Measurements from ENCODE around the gene SLC34A1. TPM values are rescaled to one million over a fixed set of nuclear protein-coding genes. Genes with fewer than 3 reads are reported as not detected.

The SLC34A1 gene
- total RNA-seq, 1 experiment from 2014 or later = 0.28 TPM

- Histone ChIP-seq H2AFZ (no peak overlapping the region), H3K9me2 (ENCODE audit: insufficient read depth) (no peaks in the 10 kb centered on the region), H3K4me2 (no peak overlapping the region), H3F3A (ENCODE audit: insufficient read depth, low read depth) (peaks cover 4% of the 10 kb centered on the region; the same call in 1 of the 2 replicates), H3K27ac (no peak overlapping the region), H3K79me2 (ENCODE audit: low read depth) (no peaks in the 10 kb centered on the region), H4K20me1 (ENCODE audit: insufficient read depth) (no peaks in the 10 kb centered on the region), H3K9me3 (ENCODE audit: insufficient read depth, low read depth) (no peaks in the 10 kb centered on the region), H3K4me1 (replicated peaks; ENCODE audit: insufficient read depth) (peaks cover 9% of the 10 kb centered on the region; the same call in 1 of the 2 replicates), H3K27me3 (ENCODE audit: insufficient read depth, low read depth) (no peaks in the 10 kb centered on the region), H3K36me3 (ENCODE audit: low read depth) (no peaks in the 10 kb centered on the region), H3K4me3 (no peak overlapping the region)
- ChIA-PET POLR2A (ENCODE audit: unreplicated experiment) (no interaction called here), CTCF (interaction anchor here (0.6 to 1.8 kb wide), 4 partner anchors 8 to 731 kb away, joined by 3 to 17 read pairs (median 4); partner anchors contain the start of gene TSPAN17)
- no peak for DNase-seq
- TF ChIP-seq EZH2 (IDR thresholded peaks at IDR 0.05; ENCODE audit: low read depth) (no peak), CTCF (conservative IDR thresholded peaks at IDR 0.05) (no peak)
- BruUV-seq (replicated peaks) = no TSS peak
- intact Hi-C loops (cut with micrococcal nuclease; ENCODE audit: unreplicated experiment) = no loop called here
These were observed 6.1 kb upstream of the SLC34A1 start for GRCh38 chr5:177377851-177378776.

GRCh38 chr5:177378884-177379883 is 5.0 kb upstream of the SLC34A1 start:
- Histone ChIP-seq H3K79me2 (ENCODE audit: low read depth) (no peaks in the 10 kb centered on the region), H3K9me3 (ENCODE audit: insufficient read depth, low read depth) (no peaks in the 10 kb centered on the region), H2AFZ (no peak overlapping the region; the same call in 1 of the 2 replicates), H3K36me3 (ENCODE audit: low read depth) (no peaks in the 10 kb centered on the region), H3K27ac (no peak overlapping the region), H3K9me2 (ENCODE audit: insufficient read depth) (no peaks in the 10 kb centered on the region), H3K4me1 (replicated peaks; ENCODE audit: insufficient read depth) (peaks cover 9% of the 10 kb centered on the region; the same call in 1 of the 2 replicates), H4K20me1 (ENCODE audit: insufficient read depth) (no peaks in the 10 kb centered on the region), H3F3A (ENCODE audit: insufficient read depth, low read depth) (peaks cover 4% of the 10 kb centered on the region; the same call in 1 of the 2 replicates), H3K4me2 (no peak overlapping the region), H3K27me3 (ENCODE audit: insufficient read depth, low read depth) (no peaks in the 10 kb centered on the region), H3K4me3 (no peak overlapping the region)
- BruUV-seq (replicated peaks) = no TSS peak
- intact Hi-C loops (cut with micrococcal nuclease; ENCODE audit: unreplicated experiment) = no loop called here
- DNase-seq = peak; percentile 41 to 71
- POLR2A ChIA-PET (ENCODE audit: unreplicated experiment) = interaction anchor here (0.6 to 0.7 kb wide), 2 partner anchors 47 to 59 kb away, joined by 6 to 30 read pairs; no protein-coding TSS in a partner anchor
- TF ChIP-seq CTCF (conservative IDR thresholded peaks at IDR 0.05) (no peak), EZH2 (IDR thresholded peaks at IDR 0.05; ENCODE audit: low read depth) (no peak)
- CTCF ChIA-PET = interaction anchor here (0.6 to 1.8 kb wide), 4 partner anchors 9 to 732 kb away, joined by 3 to 17 read pairs (median 4); partner anchors contain the start of gene TSPAN17

- no TSS peak for BruUV-seq (replicated peaks)
- CTCF ChIA-PET = no interaction called here
These were observed 3.5 kb upstream of the SLC34A1 start for GRCh38 chr5:177380805-177381126.

More at GRCh38 chr5:177380805-177381126, 3.5 kb upstream of the SLC34A1 start:
- Histone ChIP-seq H3K9me2 (ENCODE audit: insufficient read depth) (no peaks in the 10 kb centered on the region), H3K79me2 (ENCODE audit: low read depth) (no peaks in the 10 kb centered on the region), H3K36me3 (ENCODE audit: low read depth) (no peaks in the 10 kb centered on the region), H4K20me1 (ENCODE audit: insufficient read depth) (no peaks in the 10 kb centered on the region), H3F3A (ENCODE audit: insufficient read depth, low read depth) (peaks cover 4% of the 10 kb centered on the region; the same call in 1 of the 2 replicates), H3K4me3 (no peak overlapping the region), H3K4me2 (no peak overlapping the region), H3K9me3 (ENCODE audit: insufficient read depth, low read depth) (no peaks in the 10 kb centered on the region), H2AFZ (no peak overlapping the region), H3K4me1 (replicated peaks; ENCODE audit: insufficient read depth) (peaks cover 9% of the 10 kb centered on the region; the same call in 1 of the 2 replicates), H3K27me3 (ENCODE audit: insufficient read depth, low read depth) (no peaks in the 10 kb centered on the region), H3K27ac (no peak overlapping the region)
- POLR2A ChIA-PET (ENCODE audit: unreplicated experiment) = no interaction called here
- no peak for TF ChIP-seq EZH2 (IDR thresholded peaks at IDR 0.05; ENCODE audit: low read depth)
- no peak for TF ChIP-seq CTCF (conservative IDR thresholded peaks at IDR 0.05)
- intact Hi-C loops (cut with micrococcal nuclease; ENCODE audit: unreplicated experiment) = no loop called here
- DNase-seq = no peak

All from PC-9 (cell line).